OCI-LY1 (cell line): ENCODE data around the gene TEAD3.
"Not testable (repeated sequence)": the region's sequence is repeated elsewhere in the genome, so short reads cannot be mapped to it uniquely, and the experiment has no call there.

ENCODE experiments used
- H2AFZ ChIP-seq: fragments of 200-600 bp; sonication (generic), shearing (Covaris generic); 2 replicates; pipeline ENCODE4 v1.6.0; 2014; ENCODE audit warnings: antibody characterized with exemption, mild to moderate bottlenecking, low read length
- H3F3A ChIP-seq: fragments of 200-600 bp; sonication (generic), shearing (Covaris generic); 2 replicates; pipeline ENCODE4 v1.6.0; 2014; ENCODE audit warnings: mild to moderate bottlenecking, antibody characterized with exemption, low read length, moderate library complexity; ENCODE audit not compliant: insufficient read depth
- H3K27ac ChIP-seq: fragments of 200-600 bp; sonication (generic); 2 replicates; pipeline ENCODE4 v1.5.1; 2014; ENCODE audit warnings: low read length, mixed run types, mild to moderate bottlenecking, low read depth; ENCODE audit not compliant: poor library complexity, severe bottlenecking
- H3K27me3 ChIP-seq: fragments of 200-600 bp; sonication (generic); 2 replicates; pipeline ENCODE4 v1.6.0; 2014; ENCODE audit warnings: antibody characterized with exemption, mild to moderate bottlenecking, low read length, moderate library complexity; ENCODE audit not compliant: insufficient read depth
- H3K36me3 ChIP-seq: fragments of 200-600 bp; sonication (generic); 2 replicates; pipeline ENCODE4 v1.6.1; 2014; ENCODE audit warnings: mild to moderate bottlenecking, antibody characterized with exemption, low read length, moderate library complexity, mixed read lengths; ENCODE audit not compliant: insufficient read depth
- H3K4me1 ChIP-seq: fragments of 200-600 bp; sonication (generic); 2 replicates; pipeline ENCODE4 v1.5.1; 2014; ENCODE audit warnings: mild to moderate bottlenecking, low read length, moderate library complexity; ENCODE audit not compliant: insufficient read depth, severe bottlenecking
- H3K4me2 ChIP-seq: fragments of 200-600 bp; sonication (generic), shearing (Covaris generic); 2 replicates; pipeline ENCODE4 v1.6.1; 2014; ENCODE audit warnings: low read length
- H3K4me3 ChIP-seq: fragments of 200-600 bp; sonication (generic); 2 replicates; pipeline ENCODE4 v1.5.1; 2014; ENCODE audit warnings: low read length, low read depth, mild to moderate bottlenecking, mixed read lengths; ENCODE audit not compliant: poor library complexity, severe bottlenecking
- H3K79me2 ChIP-seq: fragments of 200-600 bp; shearing (Covaris generic); 2 replicates; pipeline ENCODE4 v1.6.1; 2016; ENCODE audit warnings: mixed run types, low read length, mixed read lengths; ENCODE audit not compliant: insufficient read depth
- H3K9ac ChIP-seq: fragments of 200-600 bp; sonication (generic), shearing (Covaris generic); 2 replicates; pipeline ENCODE4 v1.6.1; 2014; ENCODE audit warnings: mild to moderate bottlenecking, low read length, mixed read lengths
- H3K9me2 ChIP-seq: fragments of 200-600 bp; sonication (generic), shearing (Covaris generic); 2 replicates; pipeline ENCODE4 v1.6.1; 2014; ENCODE audit warnings: low read depth, mild to moderate bottlenecking, low read length, mixed read lengths
- H3K9me3 ChIP-seq: fragments of 200-600 bp; shearing (Covaris generic); 2 replicates; pipeline ENCODE4 v1.6.1; 2014; ENCODE audit warnings: low read length, mixed read lengths
- H4K20me1 ChIP-seq: fragments of 200-600 bp; sonication (generic), shearing (Covaris generic); 2 replicates; pipeline ENCODE4 v1.6.0; 2016; ENCODE audit warnings: mild to moderate bottlenecking, low read length; ENCODE audit not compliant: insufficient read depth
- CTCF ChIP-seq: fragments of 200-600 bp; sonication (generic), shearing (Covaris generic); IDR thresholded peaks from 2 replicates; pipeline ENCODE4 v1.5.1; 2017; ENCODE audit warnings: mild to moderate bottlenecking, antibody characterized with exemption, low read length, moderate library complexity, mixed read lengths
- EZH2 ChIP-seq: fragments of 200-600 bp; sonication (generic), shearing (Covaris generic); IDR thresholded peaks from 2 replicates; pipeline ENCODE4 v1.8.0; 2017; ENCODE audit warnings: borderline replicate concordance, mixed run types, mild to moderate bottlenecking, antibody characterized with exemption, low read length, moderate library complexity, mixed read lengths

TEAD3 gene

GRCh38 chr6:35541836-35542235 is 45.0 kb upstream of the TEAD3 start:
- no peak for TF ChIP-seq CTCF
- no peak for TF ChIP-seq EZH2
- Histone ChIP-seq H3K36me3 (peaks cover 3% of the 10 kb centered on the region; the same call in 1 of the 2 replicates), H3K9me3 (peaks cover 6% of the 10 kb centered on the region; the same call in 1 of the 2 replicates), H2AFZ (no peak overlapping the region), H3K4me2 (no peak overlapping the region), H3K4me1 (no peaks in the 10 kb centered on the region), H3K79me2 (no peaks in the 10 kb centered on the region), H3K9me2 (no peaks in the 10 kb centered on the region), H3F3A (no peaks in the 10 kb centered on the region), H3K4me3 (no peak overlapping the region), H3K27me3 (peaks cover 8% of the 10 kb centered on the region; the same call in 1 of the 2 replicates), H3K27ac (no peak overlapping the region), H3K9ac (no peak overlapping the region), H4K20me1 (no peaks in the 10 kb centered on the region)

GRCh38 chr6:35539223-35539622 is 42.3 kb upstream of the TEAD3 start:
- Histone ChIP-seq H3F3A (no peaks in the 10 kb centered on the region), H3K9ac (no peak overlapping the region), H3K4me3 (no peak overlapping the region), H3K79me2 (no peaks in the 10 kb centered on the region), H3K4me2 (no peak overlapping the region), H3K36me3 (peaks cover 3% of the 10 kb centered on the region; the same call in 1 of the 2 replicates), H3K9me2 (no peaks in the 10 kb centered on the region), H3K27me3 (peaks cover 8% of the 10 kb centered on the region; the same call in 1 of the 2 replicates), H3K27ac (no peak overlapping the region), H2AFZ (no peak overlapping the region), H3K9me3 (peaks cover 6% of the 10 kb centered on the region; the same call in 1 of the 2 replicates), H4K20me1 (no peaks in the 10 kb centered on the region), H3K4me1 (no peaks in the 10 kb centered on the region)
- TF ChIP-seq EZH2 (no peak), CTCF (no peak)

DNA sequence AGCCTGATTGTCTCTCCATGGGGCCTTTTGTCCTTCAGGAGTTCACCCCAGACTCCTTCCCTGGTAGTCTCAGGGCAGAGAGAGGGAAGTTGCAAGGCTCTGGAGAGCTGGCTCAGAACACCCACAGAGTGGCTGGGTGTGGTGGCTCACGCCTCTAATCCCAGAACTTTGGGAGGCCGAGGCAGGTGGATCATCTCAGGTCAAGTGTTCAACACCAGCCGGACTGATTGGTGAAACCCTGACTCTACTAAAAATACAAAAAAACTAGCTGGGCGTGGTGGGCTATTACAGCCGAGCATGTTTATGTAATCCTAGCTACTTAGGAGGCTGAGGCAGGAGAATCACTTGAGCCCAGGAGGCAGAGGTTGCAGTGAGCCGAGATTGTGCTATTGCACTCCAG is 39.0 kb upstream of the TEAD3 start:
- H3K27ac ChIP-seq, H3K4me1 ChIP-seq, H3F3A ChIP-seq, H3K9me2 ChIP-seq, H3K27me3 ChIP-seq, H3K9ac ChIP-seq, H3K4me2 ChIP-seq, H3K36me3 ChIP-seq, H4K20me1 ChIP-seq, H3K9me3 ChIP-seq, H3K79me2 ChIP-seq, H2AFZ ChIP-seq, H3K4me3 ChIP-seq: not testable (repeated sequence)

GRCh38 chr6:35534407-35535170 is 37.7 kb upstream of the TEAD3 start:
- Histone ChIP-seq H3K9ac (no peak overlapping the region), H3K27ac (no peak overlapping the region), H4K20me1 (no peaks in the 10 kb centered on the region), H3K9me3 (no peaks in the 10 kb centered on the region), H3K36me3 (no peaks in the 10 kb centered on the region), H3K4me2 (no peak overlapping the region), H3K4me1 (no peaks in the 10 kb centered on the region), H2AFZ (no peak overlapping the region), H3K27me3 (0 out of 2 replicates have a peak, but pooled peaks cover 5% of the 10 kb centered on the region), H3F3A (no peaks in the 10 kb centered on the region), H3K79me2 (no peaks in the 10 kb centered on the region), H3K9me2 (no peaks in the 10 kb centered on the region), H3K4me3 (no peak overlapping the region)
- TF ChIP-seq CTCF: no peak
- no peak for TF ChIP-seq EZH2
